ENCODE results near the gene FZD2. TPM values are rescaled to one million over a fixed set of nuclear protein-coding genes. Genes with fewer than 3 reads are reported as not detected.

Gene FZD2
- total RNA-seq, 1 experiment from 2014 or later = 12.8 TPM

- ATAC-seq = no peak
- intact Hi-C loops (cut with micrococcal nuclease) = no loop called here
- peaks cover 21% of the 10 kb centered on the region; the same call in 1 of the 2 replicates for H3K27me3 ChIP-seq (ENCODE audit: insufficient read depth, low read length)
- H3K4me2 ChIP-seq (ENCODE audit: low read length) = no peak overlapping the region
- TF ChIP-seq FOSL1 (IDR thresholded peaks at IDR 0.05; ENCODE audit: low read depth) (no peak), ZBTB33 (IDR thresholded peaks at IDR 0.05; ENCODE audit: extremely low read depth, insufficient replicate concordance, low read length) (no peak), YY1 (IDR thresholded peaks at IDR 0.05; ENCODE audit: extremely low read depth, insufficient replicate concordance, low read depth, low read length) (no peak), JUND (IDR thresholded peaks at IDR 0.05) (no peak), SIN3A (IDR thresholded peaks at IDR 0.05; ENCODE audit: low read depth) (no peak), ZNF274 (IDR thresholded peaks at IDR 0.05; ENCODE audit: low read depth, low read length) (no peak), EZH2phosphoT487 (IDR thresholded peaks at IDR 0.05; ENCODE audit: borderline replicate concordance) (no peak), CBX3 (IDR thresholded peaks at IDR 0.05; ENCODE audit: low read depth) (no peak), RAD21 (IDR thresholded peaks at IDR 0.05; ENCODE audit: low read depth) (no peak), EGR1 (IDR thresholded peaks at IDR 0.05; ENCODE audit: low read depth) (no peak), TCF7L2 (IDR thresholded peaks at IDR 0.05; ENCODE audit: borderline replicate concordance, extremely low read depth, insufficient read depth, insufficient read length) (no peak), ELF1 (IDR thresholded peaks at IDR 0.05; ENCODE audit: borderline replicate concordance, low read depth) (no peak), SRF (IDR thresholded peaks at IDR 0.05; ENCODE audit: low read depth) (no peak), POLR2A (IDR thresholded peaks at IDR 0.05; ENCODE audit: borderline replicate concordance, extremely low read depth, insufficient read depth, insufficient read length) (no peak), SP1 (IDR thresholded peaks at IDR 0.05; ENCODE audit: low read depth) (no peak), MAX (IDR thresholded peaks at IDR 0.05) (no peak)
- no peak overlapping the region for H3K27ac ChIP-seq (ENCODE audit: low read depth, low read length)
- no peak for DNase-seq (ENCODE audit: low read depth, low spot score)
- H2AFZ ChIP-seq (ENCODE audit: low read depth, low read length, poor library complexity, severe bottlenecking) = no peak overlapping the region
- no peaks in the 10 kb centered on the region for H3K9me2 ChIP-seq (ENCODE audit: insufficient read depth)
- BruUV-seq (replicated peaks) = no TSS peak
- no peaks in the 10 kb centered on the region for H4K20me1 ChIP-seq (ENCODE audit: insufficient read depth)
- H3K9ac ChIP-seq (ENCODE audit: low read length) = no peak overlapping the region
- ChIA-PET POLR2A (no interaction called here), CTCF (no interaction called here), RAD21 (ENCODE audit: low non-redundant PET in 1 of 2, low total read pairs in 2 of 2, uncharacterized antibody in 2 of 2, unreplicated experiment in 2 of 2) (no interaction called here)
- no peaks in the 10 kb centered on the region for H3K36me3 ChIP-seq (ENCODE audit: control insufficient read depth in 1 of 2, insufficient read depth in 2 of 2, low read length in 2 of 2)
- H3K79me2 ChIP-seq (ENCODE audit: insufficient read depth, low read length) = no peaks in the 10 kb centered on the region
- no peaks in the 10 kb centered on the region for H3K9me3 ChIP-seq (ENCODE audit: control insufficient read depth in 1 of 2, insufficient read depth in 1 of 2, low read depth in 1 of 2, low read length in 2 of 2)
- no peaks in the 10 kb centered on the region for H3K4me1 ChIP-seq (ENCODE audit: control insufficient read depth in 1 of 2, insufficient read depth in 2 of 2, low read length in 2 of 2)
- H3K4me3 ChIP-seq (replicated peaks in 1 of 2; ENCODE audit: low read depth in 1 of 2, low read length in 2 of 2) = no peak overlapping the region
These were observed 21.7 kb downstream of the FZD2 start for GRCh38 chr17:44578947-44579346.

All from HCT116 (cell line).